ENCODE measurements around the gene DAP3.
A peak's percentile ranks its signal among the peaks of the same experiment; 100 is the strongest.
"Not testable (repeated sequence)": the region's sequence is repeated elsewhere in the genome, so short reads cannot be mapped to it uniquely, and the experiment has no call there.

DAP3 gene

DNA sequence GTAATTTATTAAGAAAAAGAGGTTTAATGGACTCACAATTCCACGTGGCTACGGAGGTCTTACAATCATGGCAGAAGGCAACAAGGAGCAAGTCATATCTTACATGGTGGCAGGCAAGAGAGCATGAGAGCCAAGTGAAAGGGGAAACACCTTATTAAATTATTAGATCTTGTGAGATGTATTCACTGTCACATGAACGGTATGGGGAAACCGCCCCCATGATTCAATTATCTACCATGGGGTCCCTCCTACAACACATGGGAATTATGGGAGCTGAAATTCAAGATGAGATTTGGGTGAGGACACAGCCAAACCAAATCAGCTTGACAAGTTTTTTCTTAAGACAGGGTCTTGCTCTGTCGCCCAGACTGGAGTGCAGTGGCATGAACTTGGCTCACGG is 14.3 kb downstream of the DAP3 start:
- DNase-seq (ENCODE audit: low read depth, low spot score): no peak
- ChIA-PET CTCF (interaction anchor here (1.4 kb wide), 1 partner anchor 453 kb away, joined by 3 read pairs; no protein-coding TSS in a partner anchor), POLR2A (no interaction called here)
- H3K4me3 ChIP-seq (ENCODE audit: low read depth, low read length): no peak overlapping the region
- TF ChIP-seq, protein P1, sequence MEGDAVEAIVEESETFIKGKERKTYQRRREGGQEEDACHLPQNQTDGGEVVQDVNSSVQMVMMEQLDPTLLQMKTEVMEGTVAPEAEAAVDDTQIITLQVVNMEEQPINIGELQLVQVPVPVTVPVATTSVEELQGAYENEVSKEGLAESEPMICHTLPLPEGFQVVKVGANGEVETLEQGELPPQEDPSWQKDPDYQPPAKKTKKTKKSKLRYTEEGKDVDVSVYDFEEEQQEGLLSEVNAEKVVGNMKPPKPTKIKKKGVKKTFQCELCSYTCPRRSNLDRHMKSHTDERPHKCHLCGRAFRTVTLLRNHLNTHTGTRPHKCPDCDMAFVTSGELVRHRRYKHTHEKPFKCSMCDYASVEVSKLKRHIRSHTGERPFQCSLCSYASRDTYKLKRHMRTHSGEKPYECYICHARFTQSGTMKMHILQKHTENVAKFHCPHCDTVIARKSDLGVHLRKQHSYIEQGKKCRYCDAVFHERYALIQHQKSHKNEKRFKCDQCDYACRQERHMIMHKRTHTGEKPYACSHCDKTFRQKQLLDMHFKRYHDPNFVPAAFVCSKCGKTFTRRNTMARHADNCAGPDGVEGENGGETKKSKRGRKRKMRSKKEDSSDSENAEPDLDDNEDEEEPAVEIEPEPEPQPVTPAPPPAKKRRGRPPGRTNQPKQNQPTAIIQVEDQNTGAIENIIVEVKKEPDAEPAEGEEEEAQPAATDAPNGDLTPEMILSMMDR (IDR thresholded peaks at IDR 0.05; ENCODE audit: insufficient read depth, low read length, missing control alignments): no peak

DNA sequence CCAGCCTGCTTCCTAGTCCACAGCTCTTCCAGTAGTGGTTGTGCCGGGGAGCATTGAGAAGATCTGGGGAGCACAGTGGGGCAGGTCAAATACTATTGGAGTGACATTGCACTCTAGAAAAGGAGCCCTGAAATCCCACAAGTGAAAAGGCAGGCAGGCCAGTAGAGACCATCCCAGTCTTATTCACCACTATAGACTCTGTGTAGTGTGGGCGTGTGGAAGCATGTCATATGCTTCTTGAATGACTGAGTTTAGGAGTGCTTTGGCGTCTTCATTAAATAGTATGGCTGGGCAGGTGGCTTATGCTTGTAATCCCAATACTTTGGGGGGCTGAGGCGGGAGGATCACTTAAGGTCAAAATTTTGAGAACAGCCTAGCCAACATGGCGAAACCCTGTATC is 15.5 kb downstream of the DAP3 start:
- CTCF ChIA-PET: interaction anchor here (0.7 kb wide), 1 partner anchor 9 kb away, joined by 3 read pairs; no protein-coding TSS in a partner anchor
- H3K4me3 ChIP-seq (ENCODE audit: low read depth, low read length); DNase-seq (ENCODE audit: low read depth, low spot score); POLR2A ChIA-PET: not testable (repeated sequence)

DNA sequence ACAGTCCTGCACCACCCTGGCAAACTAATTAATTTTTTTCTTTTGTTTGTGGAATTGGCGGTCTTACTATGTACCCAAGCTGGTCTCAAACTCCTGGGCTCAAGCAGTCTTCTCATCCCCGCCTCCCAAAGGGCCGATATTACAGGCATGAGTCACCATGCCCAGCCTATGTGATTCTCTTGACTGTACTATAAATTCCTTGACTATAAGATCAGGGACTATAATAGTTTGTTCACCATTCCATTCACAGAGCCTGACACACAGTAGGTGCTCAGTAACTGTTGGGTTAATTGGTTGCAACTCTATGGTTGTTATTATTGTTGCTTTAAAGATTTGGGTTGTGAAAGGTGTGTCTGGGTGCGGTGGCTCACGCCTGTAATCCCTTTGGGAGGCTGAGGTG is 17.2 kb downstream of the DAP3 start:
- CTCF ChIA-PET: no interaction called here
- POLR2A ChIA-PET: no interaction called here
- DNase-seq (ENCODE audit: low read depth, low spot score): peak; percentile 14
- TF ChIP-seq, protein P1 (IDR thresholded peaks at IDR 0.05; ENCODE audit: insufficient read depth, low read length, missing control alignments): no peak
- H3K4me3 ChIP-seq (ENCODE audit: low read depth, low read length): no peak overlapping the region

DNA sequence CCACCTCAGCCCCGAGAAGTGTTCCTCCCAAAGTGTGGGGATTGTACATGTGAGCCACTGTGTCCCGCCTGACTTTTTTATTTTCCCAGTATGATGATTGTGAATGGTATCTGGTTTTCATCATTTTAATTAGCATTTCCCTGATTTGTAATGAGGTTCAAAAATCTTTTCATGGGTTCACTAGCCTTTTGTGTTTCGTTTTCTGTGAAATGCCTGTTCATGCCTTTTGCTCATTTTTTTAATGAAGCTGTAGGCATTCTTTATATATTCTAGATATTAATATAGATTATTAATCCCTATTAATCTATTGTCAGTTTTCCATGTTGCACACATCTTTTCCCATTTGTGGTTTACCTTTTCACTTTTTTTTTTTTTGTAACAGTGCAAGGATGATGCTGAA is 20.5 kb downstream of the DAP3 start:
- H3K4me3 ChIP-seq (ENCODE audit: low read depth, low read length): no peak overlapping the region
- DNase-seq (ENCODE audit: low read depth, low spot score): no peak
- TF ChIP-seq, protein P1 (IDR thresholded peaks at IDR 0.05; ENCODE audit: insufficient read depth, low read length, missing control alignments): no peak
- ChIA-PET CTCF (interaction anchor here (1.1 kb wide), 1 partner anchor 110 kb away, joined by 3 read pairs; no protein-coding TSS in a partner anchor), POLR2A (no interaction called here)

DNA sequence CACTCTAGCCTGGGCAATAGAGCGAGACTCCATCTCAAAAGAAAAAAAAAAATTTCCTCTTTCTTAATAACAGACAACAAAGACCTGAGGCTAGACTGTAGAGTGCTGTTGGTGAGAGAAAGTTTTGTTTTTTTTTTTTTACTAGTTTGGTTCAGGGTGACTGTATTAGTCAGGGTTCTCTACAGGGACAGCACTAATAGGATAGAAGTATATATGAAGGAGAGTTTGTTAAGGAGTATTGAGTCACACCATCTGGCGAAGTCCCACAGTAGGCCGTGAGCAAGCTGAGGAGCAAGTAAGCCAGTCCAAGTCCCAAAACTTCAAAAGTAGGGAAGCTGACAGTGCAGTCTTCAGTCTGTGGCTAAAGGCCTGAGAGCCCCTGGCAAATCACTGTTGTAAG is 22.6 kb downstream of the DAP3 start:
- DNase-seq (ENCODE audit: low read depth, low spot score); CTCF ChIA-PET; POLR2A ChIA-PET: not testable (repeated sequence)

DNA sequence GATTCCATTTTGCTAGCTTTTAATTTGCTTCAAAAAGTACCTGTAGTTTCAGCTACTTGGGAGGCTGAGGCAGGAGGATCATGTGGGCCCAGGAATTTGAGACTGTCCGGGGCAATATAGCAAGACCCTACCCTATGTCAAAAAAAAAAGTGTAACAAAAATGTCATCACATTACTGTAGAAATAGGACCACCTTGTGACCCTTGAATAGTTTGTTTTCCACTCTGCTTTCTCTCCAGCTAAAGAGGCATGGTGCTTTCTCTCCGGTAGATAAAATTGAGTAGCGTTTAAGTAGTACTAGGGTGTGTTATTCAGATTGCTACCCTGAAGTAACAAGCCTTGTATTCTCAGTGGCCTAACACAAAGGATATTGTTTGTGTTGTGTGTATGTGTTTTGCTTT is 23.7 kb downstream of the DAP3 start:
- CTCF ChIA-PET: interaction anchor here (1.3 kb wide), 1 partner anchor 8 kb away, joined by 3 read pairs; no protein-coding TSS in a partner anchor
- DNase-seq (ENCODE audit: low read depth, low spot score); H3K4me3 ChIP-seq (ENCODE audit: low read depth, low read length); POLR2A ChIA-PET: not testable (repeated sequence)

More for the DNA sequence above, 22.6 kb downstream of the DAP3 start:
- H3K4me3 ChIP-seq (ENCODE audit: low read depth, low read length): not testable (repeated sequence)

DNA sequence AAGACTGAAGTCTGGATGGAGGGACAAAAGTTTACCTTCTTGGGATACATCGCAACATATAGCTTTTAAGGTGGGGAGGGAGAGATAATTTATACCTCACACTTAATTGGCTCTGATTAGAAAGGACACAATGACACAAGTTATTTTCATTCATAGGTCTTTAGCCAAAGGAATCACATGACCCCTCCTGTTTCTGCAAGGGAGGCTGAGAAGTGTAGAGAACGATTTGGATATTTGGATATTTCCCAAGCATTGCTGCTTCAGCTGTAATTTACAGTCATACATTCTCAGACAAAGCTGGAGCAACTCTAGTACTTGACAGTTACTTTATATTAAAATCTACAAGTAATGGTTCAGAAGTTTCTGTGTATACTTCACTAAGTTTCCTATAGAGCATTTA is 24.2 kb downstream of the DAP3 start:
- ChIA-PET CTCF (interaction anchor here (1.3 kb wide), 1 partner anchor 8 kb away, joined by 3 read pairs; no protein-coding TSS in a partner anchor), POLR2A (no interaction called here)
- TF ChIP-seq, protein P1 (IDR thresholded peaks at IDR 0.05; ENCODE audit: insufficient read depth, low read length, missing control alignments): no peak
- DNase-seq (ENCODE audit: low read depth, low spot score): no peak
- no peak overlapping the region for H3K4me3 ChIP-seq (ENCODE audit: low read depth, low read length)

DNA sequence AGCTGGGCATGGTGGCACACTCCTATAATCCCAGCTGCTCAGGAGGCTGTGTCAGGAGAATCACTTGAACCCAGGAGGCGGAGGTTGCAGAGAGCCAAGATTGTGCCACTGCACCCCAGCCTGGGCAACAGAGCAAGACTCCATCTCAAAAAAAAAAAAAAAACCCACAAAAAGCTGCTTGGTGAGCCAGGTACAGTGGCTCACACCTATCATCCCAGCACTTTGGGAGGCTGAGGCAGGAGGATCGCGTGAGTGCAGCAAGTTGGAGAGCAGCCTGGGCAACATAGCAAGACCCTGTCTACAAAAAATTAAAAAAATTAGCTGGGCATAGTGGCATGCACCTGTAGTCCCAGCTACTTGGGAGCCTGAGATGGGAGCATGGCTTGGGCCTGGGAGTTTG is 26.2 kb downstream of the DAP3 start:
- POLR2A ChIA-PET; H3K4me3 ChIP-seq (ENCODE audit: low read depth, low read length); DNase-seq (ENCODE audit: low read depth, low spot score): not testable (repeated sequence)
- CTCF ChIA-PET: interaction anchor here (2.5 kb wide), 1 partner anchor 14 kb away, joined by 9 read pairs; no protein-coding TSS in a partner anchor

Measured in AG04449 (cell line).